Epithelial cell of proximal tubule (primary cell): ENCODE data around the gene BRD1. TPM values are rescaled to one million over a fixed set of nuclear protein-coding genes. Genes with fewer than 3 reads are reported as not detected.

Experiments used
- DNase-seq: peaks from one replicate; pipeline ENCODE4 v3.0.0-alpha.2; 2011; ENCODE audit warnings: low read depth
- H3K4me3 ChIP-seq: 2 replicates; pipeline ENCODE4 v1.5.1; 2011; ENCODE audit warnings: low read depth, mild to moderate bottlenecking, low read length
- CTCF ChIP-seq: conservative IDR thresholded peaks from 2 replicates; pipeline ENCODE4 v1.5.1; 2012; ENCODE audit warnings: low read depth, mild to moderate bottlenecking, low read length
- total RNA-seq: library from RNA; depleted of rRNA; stranded (reverse); fragments of >200 nt; gene quantifications from 2 replicates; pipeline ENCODE4 v1.2.3, GENCODE V29; 2015

Gene BRD1
- total RNA-seq, 1 donor from 2014 or later: 41.8 TPM

- TF ChIP-seq CTCF: no peak
- H3K4me3 ChIP-seq: no peak overlapping the region
- DNase-seq: no peak
These were observed 67.4 kb downstream of the BRD1 start for GRCh38 chr22:49760280-49760629.

- no peak overlapping the region for H3K4me3 ChIP-seq
- no peak for DNase-seq
These were observed 71.0 kb downstream of the BRD1 start for GRCh38 chr22:49756676-49757075.

DNA sequence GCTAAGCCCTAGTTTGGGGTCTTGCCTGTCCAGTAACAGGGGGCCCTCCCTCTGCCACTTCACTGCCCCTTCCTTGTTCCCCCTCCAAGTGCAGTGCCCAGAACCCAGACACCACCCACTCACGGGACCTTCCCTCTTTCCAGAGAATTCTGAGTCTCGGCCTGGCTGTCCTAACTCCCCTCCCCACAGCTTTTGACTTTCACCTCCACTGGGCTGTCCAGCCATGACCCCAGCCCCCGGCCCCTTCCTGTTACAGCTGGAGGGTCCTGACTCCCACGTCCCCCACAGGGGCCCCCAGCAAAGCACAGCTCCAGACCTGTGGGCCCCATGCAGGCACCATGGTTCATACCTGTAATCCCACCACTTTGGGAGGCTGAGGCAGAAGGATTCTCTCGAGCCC lies 71.5 kb downstream of the BRD1 start:
- DNase-seq: no peak
- no peak for TF ChIP-seq CTCF
- no peak overlapping the region for H3K4me3 ChIP-seq

More at GRCh38 chr22:49756676-49757075, 71.0 kb downstream of the BRD1 start:
- no peak for TF ChIP-seq CTCF

GRCh38 chr22:49755631-49756001 lies 72.1 kb downstream of the BRD1 start:
- no peak for DNase-seq
- no peak for TF ChIP-seq CTCF
- no peak overlapping the region for H3K4me3 ChIP-seq

DNA sequence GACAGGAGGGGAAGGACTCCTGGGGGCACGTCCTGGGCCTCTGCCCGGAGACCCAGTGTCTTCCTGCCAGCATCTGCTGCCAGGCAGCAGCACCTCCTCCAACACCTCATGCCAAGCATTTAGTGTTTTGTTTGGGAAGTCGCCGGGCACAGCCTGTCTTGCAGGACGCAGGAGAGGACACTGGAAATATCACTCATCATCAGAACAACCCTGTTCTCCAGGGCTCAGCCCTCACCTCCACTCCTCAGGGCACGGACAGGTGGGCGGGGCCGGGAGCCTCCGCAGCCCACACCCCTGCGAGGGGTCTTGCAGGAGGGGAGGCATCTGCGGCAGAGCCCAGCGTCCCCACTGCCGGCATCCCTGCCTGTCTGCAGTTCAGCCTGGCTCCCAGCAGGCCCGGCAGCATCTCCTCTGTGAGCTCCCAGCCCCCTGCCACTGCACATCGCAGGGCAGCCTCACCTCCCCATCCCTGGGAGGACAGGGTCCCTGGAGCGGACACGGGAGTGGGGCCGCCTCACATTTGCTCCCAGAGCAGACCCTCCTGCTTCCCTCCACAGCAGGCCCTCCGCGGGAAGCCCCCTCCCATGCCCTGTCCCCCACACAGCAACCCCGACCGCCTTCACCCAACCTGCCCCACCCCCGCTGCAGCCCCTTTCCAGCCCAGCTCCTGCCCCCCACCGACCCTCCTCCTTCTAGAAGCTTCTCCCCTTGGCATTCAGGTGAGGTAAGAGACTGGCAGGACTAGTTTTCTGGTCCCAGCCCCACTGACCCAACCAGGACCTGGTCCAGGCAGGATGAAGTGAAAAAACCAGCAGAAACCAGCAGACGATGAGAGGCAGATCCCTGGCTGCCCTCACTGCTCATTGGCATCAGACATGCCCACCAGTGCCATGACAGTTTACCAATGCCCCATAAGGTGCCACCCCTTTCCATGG lies 72.7 kb downstream of the BRD1 start:
- H3K4me3 ChIP-seq: no peak overlapping the region
- no peak for TF ChIP-seq CTCF
- no peak for DNase-seq

DNA sequence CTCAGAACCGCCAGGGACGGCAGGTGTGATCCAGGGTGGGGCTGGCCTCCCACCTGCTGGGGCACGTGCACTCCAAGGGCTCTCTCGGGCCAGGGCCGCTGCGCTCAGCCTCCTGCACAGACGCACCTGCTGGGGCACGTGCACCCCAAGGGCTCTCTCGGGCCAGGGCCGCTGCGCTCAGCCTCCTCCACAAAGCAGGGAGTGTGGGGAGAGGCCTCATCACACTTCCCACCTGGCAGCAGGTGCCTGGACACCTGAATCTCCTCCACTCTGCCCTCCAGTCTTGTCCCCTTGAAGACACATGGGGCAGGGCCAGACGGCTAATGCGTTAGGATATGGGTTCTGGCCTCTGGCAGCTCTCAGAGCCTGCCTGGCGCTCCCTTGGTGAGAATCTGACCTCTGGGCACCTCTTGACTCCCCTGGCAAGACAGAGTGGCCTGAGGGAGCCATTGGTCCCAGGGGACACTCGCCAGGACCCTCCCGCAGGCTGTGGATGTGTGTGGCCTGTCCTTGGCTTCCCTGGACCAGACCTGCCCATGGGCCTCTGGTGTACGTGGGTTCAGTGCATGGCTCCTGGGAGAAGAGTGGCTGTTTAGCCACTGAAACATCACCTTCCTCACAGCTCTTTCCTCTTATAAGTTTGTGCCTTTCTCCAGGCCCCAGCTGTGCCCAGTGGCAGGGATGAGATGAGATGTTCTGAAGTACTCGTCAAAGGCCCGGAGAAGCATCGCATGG lies 73.5 kb downstream of the BRD1 start:
- no peak for TF ChIP-seq CTCF
- no peak for DNase-seq
- no peak overlapping the region for H3K4me3 ChIP-seq
